HPDE6-E6E7 (cell line): ENCODE data around the gene ESPL1.

Experiments used
- DNase-seq: peaks from one replicate; pipeline ENCODE4 v3.0.0; 2011; ENCODE audit warnings: missing footprints; ENCODE audit errors: extremely low spot score

ESPL1 gene

DNA sequence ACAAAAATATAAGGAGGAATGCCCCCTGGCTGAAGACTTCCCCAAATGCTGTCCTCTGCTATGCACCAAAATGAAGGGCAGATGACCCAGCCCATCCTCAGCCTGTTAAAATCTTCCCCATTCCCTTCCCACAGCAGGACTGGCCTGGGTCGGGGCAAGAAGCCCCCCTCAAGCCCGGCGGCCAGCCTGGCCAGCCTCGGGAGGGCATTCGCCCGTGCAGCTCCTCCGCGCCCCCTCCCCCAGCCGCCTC, 36.5 kb upstream of the ESPL1 start:
- DNase-seq: no peak

DNA sequence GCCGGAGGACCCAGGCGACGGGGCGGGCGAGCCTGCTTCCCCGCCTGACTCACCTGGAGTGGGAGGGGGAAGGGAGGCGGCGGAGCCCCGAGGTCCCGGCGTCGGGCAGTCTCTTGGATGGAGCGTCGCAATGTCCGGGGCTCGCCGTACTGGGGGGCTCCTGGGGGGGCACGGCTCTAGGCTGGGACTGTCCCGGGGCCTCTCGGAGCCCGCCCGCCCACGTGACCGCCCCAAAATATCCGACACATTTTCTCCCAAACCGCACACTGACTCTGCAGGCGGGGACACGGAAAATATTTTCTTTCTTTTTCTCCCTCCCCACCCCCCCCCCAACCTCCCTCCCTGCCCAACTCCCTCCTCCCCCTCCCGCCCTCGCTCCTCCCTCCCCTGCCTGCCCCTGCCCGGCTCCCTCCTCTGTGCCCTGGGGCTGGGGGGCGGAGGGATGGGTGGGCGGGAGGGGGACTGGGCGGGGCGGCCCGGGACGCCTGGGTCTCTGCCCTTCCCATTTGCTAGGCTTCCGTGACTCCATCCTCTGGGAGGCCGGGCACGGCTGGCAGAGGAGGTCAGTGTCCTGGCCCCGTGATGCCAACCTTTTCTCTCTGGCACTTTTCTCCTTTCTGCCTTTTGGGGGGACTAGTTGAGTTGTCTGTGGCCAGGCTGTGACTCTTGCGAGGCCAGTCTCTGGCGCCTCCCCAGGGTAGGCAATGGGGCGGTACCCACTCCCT, 36.0 kb upstream of the ESPL1 start, which contains the start of gene RARG:
TSS of gene RARG (minus strand) at position 289 of the 725 bp plus-strand sequence. CDS start 4,664 bp downstream, outside the sequence.
- DNase-seq: peak; percentile 66

DNA sequence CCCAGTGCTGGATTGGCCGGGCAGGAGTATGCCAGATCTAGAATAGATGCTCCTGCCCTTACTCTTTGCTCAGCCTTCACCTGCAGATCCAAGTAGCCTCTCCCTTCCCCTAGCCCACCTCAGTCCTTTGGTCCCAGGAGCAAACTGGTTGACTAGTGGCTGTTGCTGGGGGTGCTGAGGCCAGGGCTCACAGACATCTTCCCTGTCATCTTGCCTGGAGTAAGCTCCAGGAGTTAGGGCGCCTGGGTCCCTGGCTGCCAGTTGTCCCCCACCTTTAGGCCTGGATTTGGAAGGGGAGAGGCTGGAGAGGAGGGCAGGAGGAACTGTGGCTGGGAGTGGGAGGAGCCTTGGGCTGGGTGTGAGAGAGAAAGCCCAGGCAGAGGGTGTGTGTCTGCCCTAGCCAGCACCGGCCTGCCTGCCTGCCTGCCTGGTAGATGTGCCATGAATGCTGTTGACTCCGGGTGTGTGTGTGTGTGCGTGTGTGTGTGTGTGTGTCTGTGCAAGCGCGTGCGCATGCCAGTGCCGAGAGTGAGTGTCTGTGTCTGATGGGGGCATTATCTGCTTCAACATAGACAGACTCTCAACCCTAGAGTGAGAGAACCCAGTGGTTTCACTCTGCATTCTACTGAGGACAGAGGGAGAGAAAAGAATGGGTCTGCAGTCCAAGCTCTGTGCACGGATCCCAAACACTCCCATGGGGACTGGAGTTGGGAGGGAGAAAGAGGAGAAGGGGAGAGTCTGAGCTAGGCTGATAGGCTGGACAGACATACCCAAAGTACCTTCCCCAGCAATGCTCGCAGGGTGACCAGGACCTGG, 35.2 kb upstream of the ESPL1 start:
- peak; percentile 79 for DNase-seq

DNA sequence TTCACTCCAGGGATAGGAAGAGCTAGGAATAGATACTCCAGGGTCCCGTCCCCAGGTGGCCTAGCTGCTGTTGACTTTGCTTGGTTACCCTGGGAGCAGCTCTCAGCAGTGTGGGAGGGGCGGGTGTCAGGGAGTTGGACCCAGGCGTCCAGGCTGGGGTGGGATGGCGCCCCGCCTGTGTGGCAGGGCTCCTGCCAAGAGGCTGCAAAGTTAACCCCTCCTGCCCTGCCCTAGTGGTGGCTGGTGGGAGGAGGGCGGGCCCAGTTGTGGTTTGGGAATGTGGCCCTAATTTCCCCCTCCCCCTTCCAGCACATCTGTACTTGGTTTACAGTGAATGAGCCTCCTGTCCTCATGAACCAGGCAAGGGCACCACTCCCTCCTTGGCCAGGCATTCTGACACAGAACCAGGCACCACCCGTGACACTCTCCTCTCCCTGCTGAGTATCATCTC, 34.4 kb upstream of the ESPL1 start:
- DNase-seq: no peak

DNA sequence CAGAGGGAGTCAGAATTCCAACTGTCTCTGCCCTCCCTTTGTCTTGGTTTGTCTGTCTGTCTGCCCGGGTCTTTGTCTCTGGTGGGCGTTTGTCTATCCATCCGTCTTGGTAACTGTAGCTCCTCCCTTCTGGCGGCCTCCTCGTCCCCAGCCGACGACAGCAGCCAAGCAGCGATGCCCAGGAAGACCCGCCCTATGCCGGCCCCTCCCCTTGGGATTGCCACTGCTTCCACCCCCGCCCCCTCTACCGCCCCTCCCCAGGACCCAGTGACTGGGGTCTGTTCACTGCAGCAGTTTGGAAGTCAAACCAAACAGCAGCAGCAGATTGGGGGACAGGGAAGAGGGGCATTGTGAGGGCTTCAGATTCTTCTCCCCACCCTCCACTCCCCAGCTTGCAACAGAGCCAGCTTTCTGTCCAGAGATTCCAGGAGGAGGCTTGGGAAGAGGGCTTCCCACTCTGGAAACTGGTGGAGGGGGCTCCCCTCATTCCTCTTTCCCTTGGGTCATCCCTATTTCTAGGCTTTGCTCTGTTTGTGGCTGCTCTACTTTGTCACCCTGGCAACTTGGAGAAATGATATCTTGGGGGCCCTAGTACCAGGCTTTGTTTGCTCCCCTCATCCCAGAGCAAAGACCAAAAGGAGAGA, 33.7 kb upstream of the ESPL1 start:
- DNase-seq: no peak

DNA sequence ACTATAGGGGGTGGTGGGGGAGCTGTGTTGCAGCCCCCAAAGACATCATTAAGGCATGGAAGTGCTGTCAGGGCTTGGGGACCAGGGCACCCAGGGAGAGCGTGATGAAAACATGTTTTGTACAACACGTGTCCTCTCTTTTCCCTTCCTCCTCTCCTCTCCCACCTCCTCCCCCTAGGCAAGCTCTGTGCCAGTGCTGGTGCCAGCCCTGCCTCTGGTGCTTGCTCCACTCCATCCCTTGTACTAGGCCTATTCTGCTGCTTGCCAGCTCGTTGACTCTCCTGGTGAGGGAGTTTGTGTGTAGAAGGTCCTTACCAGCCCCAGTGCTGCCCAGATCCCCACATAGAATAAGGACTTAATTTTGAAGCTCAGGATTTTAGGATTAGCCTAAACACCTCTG, 32.9 kb upstream of the ESPL1 start:
- no peak for DNase-seq

DNA sequence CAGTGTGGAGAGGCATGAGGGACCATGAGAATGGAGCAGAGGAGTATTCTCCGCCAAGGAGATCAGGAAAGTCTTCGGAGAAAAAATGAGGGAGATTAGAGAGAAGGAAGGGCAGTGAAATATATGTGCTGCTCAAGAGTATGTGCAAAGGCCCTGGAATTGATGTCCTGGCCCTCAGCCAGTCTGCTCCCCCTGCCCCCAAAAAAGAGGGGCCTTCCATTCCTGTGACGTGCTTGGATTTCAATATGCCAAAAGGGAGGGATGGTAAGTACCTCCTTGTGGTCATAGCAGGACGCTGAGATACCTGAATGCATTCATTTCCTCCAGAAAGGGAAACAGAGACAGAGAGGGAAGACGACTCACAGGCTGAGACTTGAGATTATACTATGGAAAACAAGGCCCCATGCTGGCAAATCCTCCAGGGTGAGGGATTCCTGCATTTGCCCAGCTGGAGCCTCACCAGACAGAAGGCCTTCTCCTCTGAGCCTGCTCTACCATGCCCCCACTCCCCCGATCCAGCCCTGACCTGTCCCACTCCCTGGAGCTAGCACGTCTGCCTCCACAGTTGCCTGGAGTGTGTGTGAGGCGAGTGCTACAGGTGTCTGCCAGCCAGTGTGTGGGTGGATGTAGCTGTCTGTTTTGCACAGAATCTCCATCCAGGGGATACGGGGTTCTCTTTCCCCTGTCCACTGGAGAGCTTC, 32.2 kb upstream of the ESPL1 start:
- no peak for DNase-seq

DNA sequence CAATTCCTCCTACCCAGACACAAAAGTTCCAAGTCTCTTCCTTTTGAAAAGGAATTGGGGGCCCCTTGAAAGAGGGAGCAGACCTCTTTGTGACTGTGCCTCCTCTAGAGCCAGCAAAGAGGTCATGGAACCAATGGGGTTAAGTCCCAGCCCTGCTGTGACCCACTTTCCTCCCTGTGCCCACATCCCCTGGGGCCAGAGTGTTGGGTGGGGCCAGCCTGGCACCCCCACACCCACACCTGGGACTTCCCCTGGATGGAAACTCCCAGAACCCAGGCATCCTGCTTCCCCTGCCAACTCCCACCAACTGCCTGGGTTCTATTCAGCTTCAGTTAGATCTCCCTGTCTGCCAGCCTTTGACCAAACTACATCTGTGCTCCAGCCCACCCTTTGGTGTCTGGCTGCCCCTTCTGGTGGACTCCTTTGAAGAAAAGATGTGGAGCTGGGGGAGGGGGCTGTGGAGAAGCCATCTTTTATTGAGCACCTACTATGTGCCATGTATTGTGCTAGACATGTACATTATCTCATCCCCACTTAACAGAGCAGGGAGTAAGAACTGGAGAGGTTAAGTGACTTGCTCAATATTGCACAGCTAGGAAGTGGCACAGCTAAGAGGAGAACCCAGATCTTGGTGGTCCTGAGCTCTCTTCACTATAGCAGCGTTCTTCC, 31.5 kb upstream of the ESPL1 start:
- no peak for DNase-seq

DNA sequence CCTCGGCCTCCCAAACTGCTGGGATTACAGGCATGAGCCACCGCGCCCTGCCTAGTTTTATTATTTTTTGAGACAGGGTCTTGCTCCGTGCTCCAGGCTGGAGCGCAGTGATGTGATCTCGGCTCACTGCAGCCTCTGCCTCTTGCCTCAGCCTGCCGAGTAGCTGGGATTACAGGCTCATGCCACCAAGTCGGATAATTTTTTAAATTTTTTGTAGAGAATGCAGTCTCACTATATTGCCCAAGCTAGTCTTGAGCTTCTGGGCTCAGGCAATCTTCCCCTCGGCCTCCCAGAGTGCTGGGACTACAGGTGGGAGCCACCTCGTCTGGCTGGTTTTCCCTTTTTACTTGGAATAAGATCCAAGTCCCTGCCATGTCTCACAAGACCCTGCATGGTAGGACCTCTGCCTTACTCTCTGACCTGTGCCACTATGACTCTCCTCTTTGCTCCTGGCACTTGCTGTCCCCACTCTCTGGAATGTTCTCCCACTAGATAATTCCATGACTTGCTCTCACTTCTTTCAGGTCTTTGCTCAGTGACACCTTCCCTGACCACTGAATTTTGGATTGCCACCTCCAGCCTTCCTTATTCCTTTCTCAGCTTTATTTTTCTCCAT, 28.3 kb upstream of the ESPL1 start:
- DNase-seq: no peak

DNA sequence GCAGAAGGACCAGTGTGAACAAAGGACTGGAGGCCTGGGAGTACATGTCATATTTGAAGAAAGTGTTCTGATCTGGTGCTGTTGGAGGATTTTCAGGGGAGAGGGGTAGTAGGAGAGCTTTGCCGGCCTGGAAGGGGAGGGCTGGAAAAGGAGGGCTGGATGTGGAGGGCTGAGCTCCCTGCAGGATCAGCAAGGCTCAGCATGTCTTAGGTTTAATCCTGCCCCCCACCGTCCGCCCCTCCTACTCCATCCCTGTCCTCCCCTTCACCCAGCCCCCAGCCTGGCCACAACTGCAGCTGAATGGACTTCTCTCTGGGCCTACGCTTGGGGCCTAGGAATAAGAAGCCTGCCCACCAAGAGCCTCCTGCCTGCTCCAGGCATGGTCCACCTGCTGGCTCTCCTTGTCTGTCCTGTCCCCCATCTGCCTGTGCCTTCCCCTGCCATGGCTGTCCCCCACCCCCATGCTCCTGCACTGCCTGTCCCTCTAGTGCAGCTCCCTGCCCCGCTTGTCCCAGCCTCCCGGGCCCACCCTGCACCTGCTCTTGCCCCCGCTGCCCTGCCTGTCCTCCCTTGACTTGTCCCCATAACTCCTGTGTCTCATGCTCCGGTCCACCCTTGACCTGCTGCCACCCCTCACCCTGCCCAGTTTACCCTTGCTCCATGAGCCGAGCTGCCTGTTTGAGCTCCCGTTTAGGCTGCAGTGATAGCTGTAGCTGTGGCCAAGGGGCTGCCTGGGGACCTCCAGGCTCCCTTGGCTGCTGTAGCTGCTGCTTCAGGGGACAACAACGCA, 26.3 kb upstream of the ESPL1 start:
- no peak for DNase-seq

DNA sequence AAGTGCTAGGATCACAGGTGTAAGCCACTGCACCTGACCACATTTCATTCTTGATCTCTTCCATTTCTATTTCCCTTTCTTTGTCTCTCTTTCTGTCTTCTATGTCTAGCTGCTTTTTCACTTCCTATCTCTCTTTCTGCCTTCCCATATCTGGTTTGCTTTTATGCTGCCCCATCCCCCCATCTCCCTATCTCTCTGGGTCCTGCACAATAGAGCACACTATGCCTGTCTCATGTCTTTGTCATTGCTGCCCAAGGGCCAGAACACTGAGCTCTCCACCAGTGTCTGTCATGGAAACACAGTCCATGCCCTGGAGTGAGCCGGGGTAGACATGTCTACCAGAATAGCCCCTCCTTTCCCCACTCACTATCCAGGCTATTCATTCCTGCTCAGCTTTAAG, 23.8 kb upstream of the ESPL1 start:
- DNase-seq: no peak

DNA sequence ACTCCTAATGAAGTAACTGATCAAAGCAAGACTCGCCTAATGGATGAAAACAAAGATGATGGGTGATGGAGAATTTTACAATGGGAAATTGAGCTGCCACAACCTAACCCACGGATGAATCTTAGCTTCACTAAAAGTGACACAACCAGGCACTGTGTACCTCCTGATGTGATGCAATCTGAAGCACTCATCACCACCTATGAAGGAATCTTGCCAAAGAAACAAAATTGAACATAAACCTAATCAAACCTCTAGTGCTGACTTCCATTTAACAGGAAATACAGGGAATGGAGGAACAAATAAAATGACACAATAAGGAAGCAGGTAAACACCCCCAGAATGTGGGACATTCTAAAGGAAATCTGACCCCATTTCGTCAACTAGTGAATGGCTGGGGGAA, 22.8 kb upstream of the ESPL1 start:
- no peak for DNase-seq

DNA sequence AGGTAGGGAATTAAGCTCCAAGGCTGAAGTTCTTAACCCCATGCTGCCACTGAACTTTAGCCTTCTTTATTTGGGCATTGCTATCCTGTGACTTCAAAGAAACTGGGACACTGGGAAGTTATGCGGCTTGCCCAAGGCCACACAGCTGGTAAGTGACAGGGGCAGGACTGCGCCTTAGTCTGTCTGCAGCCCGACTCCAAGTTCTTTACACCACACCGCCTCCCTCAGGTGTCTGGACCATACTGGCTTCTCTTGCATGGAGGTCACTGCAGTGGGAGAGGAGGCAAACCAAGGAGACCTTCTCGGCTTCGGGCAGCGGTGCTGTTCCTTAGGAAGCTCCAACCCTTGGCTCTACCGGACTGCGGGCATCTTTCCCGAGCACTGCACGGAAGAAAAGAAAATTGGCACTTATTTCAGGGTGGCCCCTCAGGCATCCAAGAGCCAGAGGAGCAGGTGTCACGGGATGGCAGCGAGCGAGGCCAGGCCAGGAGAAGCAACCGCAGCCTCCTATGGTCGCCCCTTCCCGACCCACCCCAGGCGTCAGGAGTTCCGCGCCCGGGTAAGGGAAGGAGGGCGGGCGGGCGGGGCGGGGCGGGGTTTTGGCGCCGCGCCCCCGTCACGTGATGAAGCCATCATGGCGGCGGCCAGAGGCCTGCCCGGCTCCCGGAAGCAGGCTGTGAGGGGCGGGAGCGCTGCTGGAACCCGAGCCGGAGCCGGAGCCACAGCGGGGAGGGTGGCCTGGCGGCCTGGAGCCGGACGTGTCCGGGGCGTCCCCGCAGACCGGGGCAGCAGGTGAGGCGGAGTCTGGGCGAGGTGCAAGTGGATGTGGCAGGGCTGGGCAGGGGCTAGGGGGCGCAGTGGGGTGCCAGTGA, 16.4 kb upstream of the ESPL1 start:
- peak; percentile 66 for DNase-seq

DNA sequence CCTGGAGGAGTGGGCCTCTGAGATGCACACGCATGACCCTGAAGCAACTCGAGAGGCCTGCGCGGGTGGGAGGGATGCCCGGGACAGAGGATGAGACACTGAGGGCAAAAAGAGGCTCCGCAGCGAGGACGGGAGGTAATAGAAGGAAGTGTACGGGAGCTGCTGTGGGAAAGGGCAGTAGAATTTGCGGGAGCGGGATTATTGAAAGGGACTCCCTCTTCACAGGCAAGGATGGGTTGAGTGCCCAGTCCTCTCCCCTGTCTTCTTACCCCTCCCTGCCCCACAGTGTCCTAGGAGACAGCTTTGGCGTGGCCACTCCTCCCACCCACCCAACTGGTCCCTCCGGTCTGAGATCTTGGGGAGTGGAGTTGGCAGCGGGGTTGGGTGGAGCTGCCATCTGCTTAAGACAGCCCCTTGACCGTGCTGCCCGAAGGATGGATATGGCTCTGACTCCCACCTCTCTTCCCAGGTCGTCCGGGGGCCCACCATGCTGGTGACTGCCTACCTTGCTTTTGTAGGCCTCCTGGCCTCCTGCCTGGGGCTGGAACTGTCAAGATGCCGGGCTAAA, 15.7 kb upstream of the ESPL1 start:
- peak; percentile 61 for DNase-seq

DNA sequence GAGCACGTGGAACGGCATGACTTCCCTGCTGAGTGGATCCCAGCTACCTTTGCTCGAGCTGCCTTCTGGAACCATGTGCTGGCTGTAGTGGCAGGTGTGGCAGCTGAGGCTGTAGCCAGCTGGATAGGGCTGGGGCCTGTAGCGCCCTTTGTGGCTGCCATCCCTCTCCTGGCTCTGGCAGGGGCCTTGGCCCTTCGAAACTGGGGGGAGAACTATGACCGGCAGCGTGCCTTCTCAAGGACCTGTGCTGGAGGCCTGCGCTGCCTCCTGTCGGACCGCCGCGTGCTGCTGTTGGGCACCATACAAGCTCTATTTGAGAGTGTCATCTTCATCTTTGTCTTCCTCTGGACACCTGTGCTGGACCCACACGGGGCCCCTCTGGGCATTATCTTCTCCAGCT, 14.8 kb upstream of the ESPL1 start:
- no peak for DNase-seq

DNA sequence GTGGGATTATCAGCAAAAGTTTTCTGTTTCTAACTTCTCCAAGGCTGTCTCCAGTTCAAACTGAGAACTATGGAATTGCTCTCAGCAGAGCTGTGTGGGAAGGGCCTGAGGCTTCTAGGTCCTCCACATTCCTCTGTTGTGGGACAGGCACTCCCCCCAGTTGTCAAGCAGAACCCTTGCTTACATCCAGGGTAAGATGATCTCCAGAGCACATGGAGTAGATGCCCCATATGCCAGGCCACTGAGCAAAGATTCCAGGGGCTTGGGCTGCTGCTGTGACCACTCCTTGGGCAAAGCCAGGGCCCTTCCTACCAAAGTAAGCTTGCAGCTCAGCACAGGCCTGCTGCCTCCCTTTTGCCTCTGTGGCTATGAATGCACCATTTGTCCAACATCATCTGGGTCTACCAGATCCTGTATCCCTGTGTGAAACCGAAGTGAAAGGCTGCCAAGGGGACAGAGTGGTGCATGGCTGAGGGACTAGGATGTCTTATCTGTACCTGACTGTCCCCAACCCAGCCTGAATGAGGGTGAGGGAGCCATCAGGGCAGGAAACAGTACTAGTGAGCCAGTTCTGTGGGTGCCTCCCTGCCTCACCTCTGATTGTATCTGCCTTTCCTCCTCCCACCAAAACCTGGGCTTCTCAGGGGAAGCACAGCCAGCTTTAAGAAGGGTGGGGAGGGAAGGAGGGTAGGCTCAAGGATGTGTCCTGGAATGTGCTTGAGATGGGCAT, 13.1 kb upstream of the ESPL1 start:
- DNase-seq: no peak

DNA sequence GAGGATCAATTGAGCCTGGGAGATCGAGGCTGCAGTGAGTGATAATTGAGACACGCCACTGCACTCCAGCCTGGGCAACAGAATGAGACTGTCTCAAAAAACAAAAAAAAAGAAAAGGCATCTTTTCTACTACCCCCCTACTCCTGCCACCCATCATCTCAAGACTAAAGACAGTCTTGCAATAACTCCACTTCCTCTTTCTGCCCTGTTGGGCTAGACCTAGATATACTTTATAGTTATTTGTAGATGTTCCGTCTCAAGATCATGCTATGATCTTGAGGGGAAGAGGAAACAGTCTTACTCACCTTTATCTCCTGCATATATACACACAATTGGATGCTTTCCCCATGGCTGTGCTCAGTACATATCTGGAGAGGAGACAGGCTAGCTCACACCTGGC, 12.1 kb upstream of the ESPL1 start:
- DNase-seq: no peak
